ENCODE data around the gene AFF3.

The AFF3 gene

DNA sequence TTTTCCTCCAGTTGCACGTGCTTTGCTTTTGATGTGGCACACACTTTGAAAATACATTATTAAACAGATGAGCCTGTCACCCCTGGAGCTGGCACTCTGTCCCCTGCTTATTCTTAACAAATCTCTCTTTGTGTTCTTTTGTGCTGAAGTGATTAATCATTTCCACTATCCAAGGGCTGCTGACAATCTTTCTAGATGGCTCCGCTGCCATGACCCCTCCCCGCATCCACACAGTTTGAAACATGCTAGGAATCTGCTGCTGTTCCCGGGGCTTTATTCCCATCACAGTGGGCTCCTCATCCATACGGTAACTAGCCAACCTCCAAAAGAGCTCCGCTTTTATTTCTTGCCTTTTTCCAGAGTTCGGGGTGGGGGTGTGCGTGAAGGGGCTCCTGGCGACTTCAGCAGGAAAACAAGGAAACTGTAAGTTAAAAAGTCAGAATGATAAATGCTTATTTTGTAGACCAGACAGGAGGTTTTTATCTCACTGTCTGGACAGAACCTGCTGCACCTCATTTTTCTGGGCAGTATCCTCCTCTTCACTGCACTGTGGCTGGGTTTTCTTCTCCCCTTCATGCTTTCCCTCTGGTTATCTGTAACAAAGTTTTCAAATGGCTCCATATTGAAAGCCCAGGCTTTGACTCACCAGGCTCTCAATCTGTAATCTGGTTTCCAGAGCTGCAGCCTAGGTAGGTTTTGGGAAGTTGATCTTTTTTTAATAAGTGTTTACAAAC lies 319.7 kb downstream of the AFF3 start:
- no peak for DNase-seq (ENCODE audit: low spot score)

DNA sequence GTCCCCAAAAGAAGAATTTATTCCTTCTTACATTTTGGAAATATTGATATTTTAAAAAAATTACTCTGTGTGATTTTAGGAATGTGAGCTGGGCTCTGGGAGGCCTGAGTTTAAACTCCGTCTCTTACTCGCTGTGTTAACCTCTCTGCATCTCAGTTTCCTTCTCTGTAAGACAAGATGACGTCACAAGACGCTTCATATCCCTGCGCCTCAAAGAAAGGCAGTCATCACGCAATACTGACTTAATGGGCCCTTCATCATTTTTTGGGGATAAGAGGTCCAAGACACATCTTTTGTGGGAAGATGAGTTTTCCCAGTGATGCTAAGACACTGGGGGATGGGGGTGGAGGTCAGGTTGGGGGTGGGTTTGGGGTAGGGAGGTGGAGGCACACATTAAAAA lies 320.4 kb downstream of the AFF3 start:
- DNase-seq (ENCODE audit: low spot score), result no peak

DNA sequence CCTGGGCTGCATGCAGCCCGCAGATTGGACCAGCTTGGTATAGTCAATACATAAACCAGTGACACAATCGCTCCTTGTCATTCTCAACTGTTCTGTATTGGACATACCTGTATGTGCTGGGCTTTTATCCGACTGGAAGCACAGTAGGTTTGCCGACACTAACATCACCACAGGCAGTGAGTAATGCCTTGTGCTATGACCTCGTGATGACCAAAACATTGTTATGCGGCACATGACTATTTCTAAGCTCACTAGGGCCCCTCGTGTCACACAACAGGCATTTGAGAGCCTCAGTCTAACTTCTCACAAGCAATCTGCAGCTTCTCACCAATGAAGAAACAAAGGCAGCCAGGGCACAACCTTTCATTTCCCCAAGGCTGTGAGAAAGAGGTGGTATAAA lies 320.8 kb downstream of the AFF3 start:
- no peak for DNase-seq (ENCODE audit: low spot score)

DNA sequence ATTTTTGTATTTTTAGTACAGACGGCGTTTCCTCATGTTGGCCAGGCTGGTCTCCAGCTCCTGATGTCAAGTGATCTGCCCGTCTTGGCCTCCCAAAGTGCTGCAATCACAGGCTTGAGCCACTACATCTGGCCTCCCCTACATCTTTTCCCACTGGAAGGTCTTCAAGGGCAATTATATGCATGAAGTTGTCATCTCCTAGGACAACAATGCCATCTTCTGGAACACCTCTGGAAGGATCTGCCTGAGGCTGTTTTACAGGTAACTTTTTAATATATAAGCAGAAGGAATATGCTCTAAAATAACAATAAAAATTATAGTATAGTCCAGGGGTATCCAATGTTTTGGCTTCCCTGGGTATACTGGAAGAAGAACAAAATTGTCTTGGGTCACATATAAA lies 321.4 kb downstream of the AFF3 start:
- DNase-seq (ENCODE audit: low spot score), result no peak

DNA sequence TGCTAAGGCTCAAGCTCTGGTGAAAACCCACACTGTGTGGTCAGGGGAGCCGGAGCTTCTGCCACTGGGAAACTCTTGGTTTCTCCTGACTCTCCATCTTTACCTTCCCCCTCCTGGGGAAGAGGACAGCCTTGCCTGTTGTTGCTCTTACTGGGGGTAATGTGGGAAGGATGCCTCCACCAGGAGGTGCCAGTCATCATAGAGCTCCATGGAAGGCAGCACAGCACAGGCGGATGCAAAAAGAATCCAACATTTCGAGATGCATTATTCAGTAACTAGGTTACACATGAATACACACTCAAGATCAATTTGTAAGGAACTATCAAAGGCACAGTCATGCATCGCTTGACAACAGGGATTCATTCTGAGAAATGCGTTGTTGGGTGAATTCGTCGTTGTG lies 322.6 kb downstream of the AFF3 start:
- DNase-seq (ENCODE audit: low spot score), result no peak

DNA sequence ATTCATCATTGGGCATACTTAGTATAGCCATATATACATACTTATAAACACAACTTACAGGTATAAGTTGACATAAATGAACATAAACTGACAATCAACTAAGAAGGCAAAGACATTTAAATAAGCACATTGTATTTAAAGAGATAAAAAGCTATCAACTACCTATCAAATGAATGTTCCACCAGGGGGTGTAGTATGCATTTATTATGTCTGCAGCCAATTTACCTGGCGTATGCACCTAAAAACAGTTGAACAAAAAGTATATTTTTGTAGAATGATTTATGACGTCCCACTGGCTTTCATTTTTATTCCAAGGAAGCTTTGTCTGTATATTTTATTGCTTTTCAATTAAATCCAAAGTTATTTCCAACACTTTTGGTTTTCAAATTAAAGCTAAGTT lies 323.5 kb downstream of the AFF3 start:
- no peak for DNase-seq (ENCODE audit: low spot score)

DNA sequence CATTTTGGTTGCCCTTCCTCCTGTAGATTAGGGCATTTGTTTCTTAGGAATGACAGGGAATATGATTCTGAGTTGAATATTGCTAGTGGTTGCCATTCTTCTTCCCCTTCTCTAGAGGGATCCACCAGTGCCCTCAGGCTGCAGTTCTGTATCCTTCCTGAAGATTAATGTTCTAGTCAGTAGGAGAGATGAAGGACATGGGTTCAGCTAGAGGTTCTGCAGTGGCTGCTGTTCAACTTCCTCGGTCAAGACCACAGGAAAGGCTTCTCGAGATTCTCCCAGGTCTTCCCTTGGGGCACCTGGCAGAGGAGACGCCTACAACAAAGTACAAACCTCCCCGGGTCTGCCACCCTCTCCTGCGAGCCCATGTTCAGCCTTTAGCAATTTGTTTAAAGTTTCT lies 325.5 kb downstream of the AFF3 start:
- no peak for DNase-seq (ENCODE audit: low spot score)

DNA sequence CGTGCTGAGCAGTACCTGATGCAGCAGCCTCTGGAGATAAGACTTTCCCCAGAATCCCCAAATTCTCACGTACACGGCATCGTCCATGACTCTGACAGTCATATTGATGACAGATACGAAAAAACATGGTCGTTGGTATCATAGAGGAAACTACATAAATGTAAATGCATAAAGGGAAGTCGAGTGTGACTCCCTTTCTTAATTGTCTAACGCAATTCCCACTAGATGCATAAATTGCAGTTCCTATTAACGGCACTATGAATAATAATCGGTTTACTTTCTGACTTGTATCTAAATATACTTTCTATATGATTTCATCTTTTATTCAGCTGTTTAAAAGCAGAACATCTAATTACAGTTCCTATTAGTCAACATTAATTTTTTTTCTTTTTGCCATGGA lies 330.0 kb downstream of the AFF3 start:
- DNase-seq (ENCODE audit: low spot score), result no peak

DNA sequence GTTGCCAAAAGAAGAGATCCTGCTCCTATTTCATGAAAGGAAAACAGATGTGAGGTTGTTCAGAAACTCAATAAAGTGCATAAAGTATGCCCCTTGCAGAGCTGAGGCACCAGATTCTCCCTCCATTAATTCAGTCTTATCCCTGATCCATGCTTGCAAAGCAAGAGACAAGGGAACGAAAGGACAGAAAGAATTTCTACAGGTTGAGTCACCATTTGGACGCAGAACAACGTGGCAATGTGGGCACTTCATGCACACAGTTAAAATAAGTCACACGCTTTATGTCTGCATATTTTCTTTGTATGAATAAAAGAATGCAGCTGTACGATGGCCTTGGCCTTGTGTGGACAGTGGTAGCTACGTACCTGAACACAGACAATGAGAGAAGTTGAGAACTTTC lies 330.8 kb downstream of the AFF3 start:
- no peak for DNase-seq (ENCODE audit: low spot score)

DNA sequence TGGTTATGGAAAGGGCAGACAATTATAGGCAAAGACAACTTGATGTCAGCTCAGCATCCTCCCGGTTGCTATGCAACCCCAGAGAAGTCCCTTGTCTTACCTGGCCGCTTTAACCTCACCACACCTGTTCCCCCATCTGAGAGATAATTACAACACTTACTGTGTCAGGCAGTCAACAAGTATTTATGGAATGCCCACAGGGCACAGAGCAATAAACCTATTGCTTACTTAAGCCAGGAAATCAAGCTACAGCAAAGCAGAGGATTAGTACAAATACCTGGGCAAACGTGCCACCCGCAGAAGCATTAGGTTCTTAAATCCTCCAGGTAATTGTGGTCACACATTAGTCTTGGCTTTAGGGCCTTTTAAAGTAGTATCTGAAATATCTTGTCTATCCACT lies 332.2 kb downstream of the AFF3 start:
- DNase-seq (ENCODE audit: low spot score), result no peak

DNA sequence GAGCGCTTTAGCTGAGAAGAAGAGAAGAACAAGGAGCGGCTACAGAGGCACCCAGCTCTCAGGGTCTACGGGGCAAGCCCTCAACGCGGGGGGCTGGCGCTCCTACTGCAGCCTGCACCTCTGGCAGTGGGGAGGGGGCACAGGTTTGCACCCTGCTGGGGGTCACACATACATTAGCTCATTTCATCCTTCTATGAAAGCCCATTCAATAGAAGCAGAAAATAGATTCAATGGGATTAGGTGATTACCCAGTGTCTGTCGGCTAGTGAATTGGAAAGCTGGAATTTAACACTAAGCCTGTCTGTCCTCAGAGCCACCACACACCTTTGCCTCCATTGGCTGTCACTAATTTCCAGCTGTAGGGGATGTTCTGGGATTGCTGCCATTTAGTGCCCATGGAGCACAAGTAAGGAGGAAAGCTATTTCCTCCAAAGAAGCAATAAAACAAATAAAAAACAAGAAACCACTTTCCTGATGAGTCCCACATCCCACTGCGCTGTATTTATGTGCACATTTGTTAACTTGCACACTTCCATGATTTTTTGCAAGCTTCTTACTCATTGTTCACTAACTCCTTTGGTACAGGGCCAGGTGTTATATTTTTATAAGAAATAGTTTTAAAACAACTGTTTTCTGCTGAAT lies 333.0 kb downstream of the AFF3 start:
- no peak for DNase-seq (ENCODE audit: low spot score)

DNA sequence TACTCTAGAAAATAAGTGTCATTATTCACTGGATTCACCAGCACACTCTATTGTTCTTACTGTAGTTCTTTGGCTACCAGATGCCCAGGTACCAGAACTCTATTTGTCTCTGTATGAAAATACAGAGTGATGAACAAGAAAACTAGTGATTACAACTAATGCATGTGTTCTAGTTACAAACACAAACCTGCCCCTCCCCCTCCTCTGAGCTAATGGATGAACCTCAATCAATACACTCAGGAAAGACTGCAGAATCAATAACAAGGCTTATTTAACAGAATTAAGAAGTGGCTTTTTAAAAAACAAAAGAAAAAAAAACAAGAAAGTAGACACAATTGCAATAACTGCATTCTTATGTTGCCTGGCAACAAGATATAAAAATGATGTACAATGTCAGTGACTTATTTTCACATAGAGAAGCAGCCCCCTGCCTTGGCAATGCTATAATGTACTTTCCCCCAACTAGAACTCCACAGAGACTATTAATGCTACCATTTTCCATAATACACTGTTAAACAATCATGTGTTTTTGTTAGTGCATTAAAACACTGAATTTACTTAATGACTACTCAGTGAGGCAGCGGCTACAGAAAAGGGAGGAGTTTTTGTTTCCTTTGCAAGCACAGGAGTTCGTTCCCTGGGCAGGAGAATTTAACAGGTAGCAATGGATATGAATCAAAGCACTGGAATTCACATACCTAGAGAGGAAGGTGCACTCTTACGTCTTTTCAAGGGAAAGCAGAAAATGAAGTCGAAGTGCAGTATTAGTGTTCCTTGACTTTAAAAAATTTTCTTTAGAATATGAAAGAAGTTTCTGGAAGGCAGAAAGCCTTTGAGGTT lies 333.8 kb downstream of the AFF3 start:
- DNase-seq (ENCODE audit: low spot score), result no peak

DNA sequence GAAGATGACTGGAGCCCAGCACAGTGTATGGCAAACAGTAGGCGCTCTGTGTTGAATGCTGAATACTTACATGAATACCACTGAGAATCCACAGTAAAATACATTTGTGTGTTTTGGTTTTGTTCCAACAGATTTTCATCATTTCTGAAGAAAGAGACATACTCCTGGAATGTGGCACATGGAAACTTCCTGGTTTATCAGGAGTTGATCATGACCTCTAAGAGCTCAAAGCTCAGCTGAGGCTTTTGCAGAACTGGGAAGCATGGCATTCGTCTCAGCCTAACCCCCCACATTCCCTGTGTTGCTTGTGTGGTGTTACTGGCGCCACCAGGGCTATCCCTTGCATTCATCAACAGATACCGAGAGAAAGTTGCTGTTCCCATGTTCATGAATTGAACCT lies 335.6 kb downstream of the AFF3 start:
- DNase-seq (ENCODE audit: low spot score), result no peak

DNA sequence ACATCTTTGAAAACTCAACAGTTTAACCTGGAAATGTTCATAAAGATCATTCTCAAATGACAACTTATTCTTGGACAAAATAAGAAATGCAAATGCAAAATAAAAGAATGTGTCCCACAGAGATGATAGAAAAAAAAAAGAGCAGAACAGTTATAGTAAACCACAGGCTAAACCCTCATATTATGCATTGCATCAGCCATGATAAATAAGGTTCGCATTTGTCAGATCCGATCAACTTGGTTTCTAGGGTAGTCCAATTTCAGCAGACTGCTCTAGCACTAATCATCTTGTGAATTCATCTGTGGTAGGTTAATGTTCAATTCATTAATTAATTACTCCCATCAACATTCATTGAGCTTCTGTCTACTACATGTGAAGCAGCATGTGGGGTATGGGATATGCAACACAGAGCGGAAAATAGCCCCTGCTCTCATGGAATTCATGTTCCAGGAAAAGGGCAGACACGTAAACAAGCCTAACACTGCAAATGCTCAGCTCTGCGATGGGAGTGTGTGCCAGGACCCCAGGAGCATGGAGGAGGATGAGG lies 336.4 kb downstream of the AFF3 start:
- DNase-seq (ENCODE audit: low spot score), result no peak

DNA sequence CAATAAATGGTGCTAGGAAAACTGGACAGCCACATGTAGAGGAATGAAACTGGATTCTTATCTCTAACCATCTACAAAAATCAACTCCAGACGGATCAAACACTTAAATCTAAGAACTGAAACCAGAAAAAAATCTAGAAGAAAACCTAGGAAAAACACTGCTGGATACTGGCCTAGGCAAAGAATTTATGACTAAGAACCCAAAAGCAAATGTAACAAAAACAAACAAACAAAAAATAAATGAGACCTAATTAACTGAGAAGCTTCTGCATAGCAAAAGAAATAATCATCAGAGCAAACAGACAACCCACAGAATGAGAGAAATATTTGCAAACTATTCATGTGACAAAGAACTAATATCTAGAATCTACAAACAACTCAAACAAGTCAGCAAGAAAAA lies 338.5 kb downstream of the AFF3 start:
- no peak for DNase-seq (ENCODE audit: low spot score)

DNA sequence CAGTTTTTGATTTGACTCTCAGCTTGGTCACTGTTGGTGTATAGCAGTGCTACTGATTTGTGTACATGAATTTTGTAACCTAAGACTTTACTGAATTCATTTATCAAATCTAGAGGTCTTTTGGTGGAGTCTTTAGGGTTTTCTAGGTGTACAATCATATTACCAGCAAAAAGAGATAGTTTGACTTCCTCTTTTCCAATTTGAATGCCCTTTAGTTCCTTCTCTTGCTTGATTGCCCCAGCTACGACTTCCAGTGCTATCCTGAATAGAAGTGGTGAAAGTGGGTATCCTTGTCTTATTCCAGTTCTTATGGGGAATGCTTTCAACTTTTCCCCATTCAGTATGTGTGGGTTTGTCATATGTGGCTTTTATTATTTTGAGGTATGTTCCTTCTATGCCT lies 339.7 kb downstream of the AFF3 start:
- DNase-seq (ENCODE audit: low spot score), result no peak

DNA sequence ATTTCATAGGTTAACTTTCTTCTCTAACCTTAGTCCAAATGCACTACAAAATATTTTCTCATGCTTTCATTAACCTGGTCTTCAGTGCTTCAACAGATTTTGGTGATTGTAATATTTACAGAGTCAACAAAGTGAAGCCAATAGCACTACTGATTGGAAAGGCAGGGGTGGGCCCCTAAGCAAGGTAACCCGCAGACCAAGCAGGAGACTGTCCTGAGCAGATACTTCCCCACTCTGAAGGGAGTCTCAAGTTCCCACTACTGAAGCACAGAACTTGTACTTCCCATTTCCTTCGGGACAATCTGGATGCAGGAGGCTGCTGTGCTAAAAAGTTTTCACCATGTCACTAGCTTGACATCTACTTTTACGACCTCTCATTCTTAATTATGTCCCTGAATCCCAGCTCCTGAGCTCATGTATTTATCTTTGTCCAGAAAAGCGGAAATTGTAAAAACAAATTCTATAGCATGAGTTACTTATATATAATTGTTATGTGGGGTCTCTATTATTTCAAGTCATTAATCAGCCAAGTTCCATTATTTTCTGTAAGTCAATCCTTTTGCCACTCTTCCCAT lies 341.0 kb downstream of the AFF3 start:
- no peak for DNase-seq (ENCODE audit: low spot score)

DNA sequence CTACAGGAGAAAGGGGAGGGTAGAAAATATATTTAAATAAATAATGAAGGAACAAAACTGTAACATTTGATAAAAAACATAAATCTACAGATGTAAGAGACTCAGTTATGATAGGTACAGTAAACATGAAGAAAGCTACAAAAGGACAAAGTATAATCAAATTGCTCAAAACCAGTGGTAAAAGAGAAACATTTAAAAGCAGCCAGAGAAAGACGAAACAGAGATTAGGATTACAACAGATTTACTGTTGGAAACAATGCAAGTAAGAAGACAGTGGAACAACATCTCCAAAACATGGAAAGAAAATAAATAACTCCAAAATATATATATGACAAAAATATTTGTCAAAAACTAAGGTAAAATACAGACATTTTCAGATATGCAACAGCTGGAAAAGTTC lies 344.9 kb downstream of the AFF3 start:
- DNase-seq (ENCODE audit: low spot score), result no peak

DNA sequence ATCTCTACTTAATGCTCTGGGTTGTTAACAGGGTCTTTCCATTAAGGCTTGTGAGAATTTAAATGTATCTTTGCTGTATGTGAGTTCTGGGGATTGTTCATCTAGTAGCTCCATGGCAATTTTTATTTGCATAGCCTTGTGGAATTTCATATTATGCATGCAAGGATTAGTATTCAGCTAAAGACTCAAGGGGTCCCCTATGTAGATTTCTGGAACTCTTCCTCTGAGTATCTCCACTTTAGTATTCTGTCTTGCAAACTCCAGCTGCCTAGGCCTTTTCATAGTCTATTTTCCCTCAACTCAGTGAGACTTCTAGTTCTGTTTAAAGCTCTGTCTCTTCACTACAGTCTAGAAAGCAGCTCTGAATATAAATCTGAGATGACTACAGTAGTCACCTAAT lies 348.0 kb downstream of the AFF3 start:
- no peak for DNase-seq (ENCODE audit: low spot score)

DNA sequence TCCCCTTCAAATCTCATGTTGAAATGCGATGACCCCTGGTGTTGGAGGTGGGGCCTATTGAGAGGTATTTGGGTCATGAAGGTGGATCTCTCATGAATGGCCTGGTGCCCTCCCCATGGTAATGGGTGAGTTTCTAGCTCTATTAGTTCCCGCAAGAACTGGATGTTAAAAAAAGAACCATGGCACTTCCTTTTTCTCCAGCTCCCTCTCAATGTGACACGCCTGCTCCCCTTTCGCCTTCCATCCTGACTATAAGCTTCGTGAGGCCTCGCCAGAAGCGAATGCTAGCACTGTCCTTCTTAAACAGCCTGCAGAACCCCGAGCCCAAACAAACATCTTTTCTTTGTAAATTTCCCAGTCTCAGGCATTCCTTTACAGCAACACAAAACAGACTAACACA lies 349.4 kb downstream of the AFF3 start:
- DNase-seq (ENCODE audit: low spot score), result no peak

DNA sequence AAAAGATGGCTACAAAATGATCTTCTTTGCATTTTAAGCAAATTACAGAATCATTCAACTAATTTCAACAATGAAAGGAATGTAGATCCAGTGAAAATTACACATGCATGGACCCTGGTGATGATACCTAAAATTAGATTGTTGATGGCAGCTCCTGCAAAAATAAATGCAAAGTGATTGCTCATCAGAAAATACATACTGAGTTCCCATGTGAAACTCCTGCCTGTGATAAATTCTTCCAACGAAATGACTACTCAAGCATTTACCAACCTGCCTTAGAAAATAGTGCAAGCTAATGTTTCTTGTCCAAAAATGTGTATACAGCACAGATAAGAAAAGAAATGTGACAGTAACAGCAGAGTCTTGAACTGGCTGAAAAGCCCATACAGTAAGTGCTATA lies 352.5 kb downstream of the AFF3 start:
- DNase-seq (ENCODE audit: low spot score), result no peak

DNA sequence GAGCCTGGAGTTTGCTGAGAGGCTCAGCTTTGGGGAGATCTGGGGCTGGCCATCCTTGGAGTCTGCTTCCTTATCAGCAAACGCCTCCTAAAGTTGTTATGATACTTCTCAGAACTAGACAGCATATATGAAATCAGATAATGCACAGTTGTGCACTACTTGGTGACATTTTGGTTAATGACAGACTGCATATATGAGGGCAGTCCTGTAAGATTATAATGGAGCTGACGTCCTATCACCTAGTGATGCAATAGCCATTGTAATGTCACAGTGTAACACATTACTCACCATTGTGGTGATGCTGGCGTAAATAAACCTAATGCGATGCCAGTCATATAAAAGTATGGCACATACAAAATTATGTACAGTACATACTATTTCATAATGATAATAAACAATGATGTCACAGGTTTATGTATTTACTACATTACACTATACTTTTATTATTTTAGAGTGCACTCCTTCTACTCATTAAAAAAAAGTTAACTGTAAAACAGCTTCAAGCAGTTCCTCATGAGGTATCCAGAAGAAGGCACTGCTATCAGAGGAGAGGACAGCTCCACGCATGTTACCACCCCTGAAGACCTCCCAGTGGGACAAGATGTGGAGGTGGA lies 354.5 kb downstream of the AFF3 start:
- no peak for DNase-seq (ENCODE audit: low spot score)

All from hematopoietic multipotent progenitor cell treated with erythropoietin and hydrocortisone succinate and interleukin-3 and kit ligand, for 17 days (in vitro differentiated cells).